ENCODE results near the gene DNAJC8. TPM values are rescaled to one million over a fixed set of nuclear protein-coding genes. Genes with fewer than 3 reads are reported as not detected.

The DNAJC8 gene
- total RNA-seq, 4 donors from 2014 or later: 77.7 to 83.1 (median 79.9) TPM

DNA sequence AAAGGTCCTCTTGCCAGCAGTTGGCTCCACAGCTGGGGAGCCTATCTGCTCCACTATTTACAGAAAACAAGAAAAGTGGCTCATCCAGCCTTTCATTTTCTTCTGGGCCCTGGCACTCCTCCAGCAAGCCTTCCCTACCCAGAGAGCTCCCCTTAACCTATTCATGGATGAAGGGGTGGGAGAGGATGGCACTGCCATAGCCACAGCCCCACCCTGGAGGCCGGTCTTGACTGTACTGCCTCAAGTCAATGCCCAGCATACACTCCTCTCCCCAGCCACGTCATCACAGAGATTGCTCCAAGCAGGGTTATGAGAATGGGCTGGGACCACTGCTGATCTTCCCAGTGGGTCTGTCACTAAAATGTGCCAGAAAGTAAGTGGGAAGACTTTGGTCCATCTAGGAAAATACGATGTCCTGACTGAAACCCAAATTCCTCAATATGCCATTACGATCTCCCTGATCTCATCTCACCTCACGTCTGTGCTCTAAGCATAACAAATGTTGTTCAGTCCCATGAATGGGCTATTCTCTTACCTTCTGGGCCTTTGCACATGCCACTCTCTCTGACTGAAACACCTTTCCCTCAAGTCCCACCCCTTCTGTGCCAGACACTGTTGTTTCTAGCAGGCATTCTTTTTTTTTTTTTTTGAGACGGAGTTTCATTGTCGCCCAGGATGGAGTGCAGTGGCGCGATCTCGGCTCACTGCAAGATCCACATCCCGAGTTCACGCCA is 35.0 kb downstream of the DNAJC8 start:
- no peak for DNase-seq (ENCODE audit: low spot score in 2 of 2)
- Histone ChIP-seq H3K4me1 (no peaks in the 10 kb centered on the region), H3K4me3 (no peak overlapping the region), H3K9me3 (no peaks in the 10 kb centered on the region), H3K27me3 (no peaks in the 10 kb centered on the region), H3K27ac (no peak overlapping the region), H3K36me3 (peaks cover 0 to 60% (median 26%) of the 10 kb centered on the region in 3 donors)
- TF ChIP-seq EP300 (IDR thresholded peaks at IDR 0.05) (no peak), POLR2A (IDR thresholded peaks at IDR 0.05) (no peak)
- TF ChIP-seq, protein P1, sequence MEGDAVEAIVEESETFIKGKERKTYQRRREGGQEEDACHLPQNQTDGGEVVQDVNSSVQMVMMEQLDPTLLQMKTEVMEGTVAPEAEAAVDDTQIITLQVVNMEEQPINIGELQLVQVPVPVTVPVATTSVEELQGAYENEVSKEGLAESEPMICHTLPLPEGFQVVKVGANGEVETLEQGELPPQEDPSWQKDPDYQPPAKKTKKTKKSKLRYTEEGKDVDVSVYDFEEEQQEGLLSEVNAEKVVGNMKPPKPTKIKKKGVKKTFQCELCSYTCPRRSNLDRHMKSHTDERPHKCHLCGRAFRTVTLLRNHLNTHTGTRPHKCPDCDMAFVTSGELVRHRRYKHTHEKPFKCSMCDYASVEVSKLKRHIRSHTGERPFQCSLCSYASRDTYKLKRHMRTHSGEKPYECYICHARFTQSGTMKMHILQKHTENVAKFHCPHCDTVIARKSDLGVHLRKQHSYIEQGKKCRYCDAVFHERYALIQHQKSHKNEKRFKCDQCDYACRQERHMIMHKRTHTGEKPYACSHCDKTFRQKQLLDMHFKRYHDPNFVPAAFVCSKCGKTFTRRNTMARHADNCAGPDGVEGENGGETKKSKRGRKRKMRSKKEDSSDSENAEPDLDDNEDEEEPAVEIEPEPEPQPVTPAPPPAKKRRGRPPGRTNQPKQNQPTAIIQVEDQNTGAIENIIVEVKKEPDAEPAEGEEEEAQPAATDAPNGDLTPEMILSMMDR (IDR thresholded peaks at IDR 0.05): no peak
- WGBS, 2 donors: 86% methylated on average over 12 of the region's 12 CpGs

DNA sequence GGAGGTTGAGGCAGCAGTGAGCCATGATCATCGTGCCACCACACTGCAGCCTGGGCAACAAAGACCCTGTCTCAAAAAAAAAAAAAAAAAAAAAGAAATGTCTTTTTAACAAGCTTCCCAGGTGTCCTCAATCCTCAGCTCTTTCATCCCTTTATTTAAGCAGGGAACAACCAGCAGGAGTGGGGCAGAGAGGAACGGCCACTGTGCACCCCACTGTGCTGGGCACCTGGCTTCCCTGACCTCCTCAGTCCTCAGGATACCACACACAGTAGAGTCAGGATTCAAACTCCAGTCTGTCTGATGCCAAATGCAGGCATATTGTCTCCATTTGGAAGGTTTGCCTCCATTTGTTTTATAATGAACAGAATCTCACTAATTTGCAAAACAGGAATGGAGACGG is 36.5 kb downstream of the DNAJC8 start:
- Histone ChIP-seq H3K9me3 (no peaks in the 10 kb centered on the region), H3K27me3 (no peaks in the 10 kb centered on the region), H3K4me1 (no peaks in the 10 kb centered on the region), H3K36me3 (peaks cover 0 to 45% (median 16%) of the 10 kb centered on the region in 3 donors), H3K27ac (no peak overlapping the region), H3K4me3 (no peak overlapping the region)
- no peak for DNase-seq (ENCODE audit: low spot score in 2 of 2)
- WGBS, 2 donors: 52 to 55% methylated on average over 3 of the region's 3 CpGs
- TF ChIP-seq, protein P1 (IDR thresholded peaks at IDR 0.05): no peak
- no peak for TF ChIP-seq POLR2A (IDR thresholded peaks at IDR 0.05)
- TF ChIP-seq EP300 (IDR thresholded peaks at IDR 0.05): no peak

DNA sequence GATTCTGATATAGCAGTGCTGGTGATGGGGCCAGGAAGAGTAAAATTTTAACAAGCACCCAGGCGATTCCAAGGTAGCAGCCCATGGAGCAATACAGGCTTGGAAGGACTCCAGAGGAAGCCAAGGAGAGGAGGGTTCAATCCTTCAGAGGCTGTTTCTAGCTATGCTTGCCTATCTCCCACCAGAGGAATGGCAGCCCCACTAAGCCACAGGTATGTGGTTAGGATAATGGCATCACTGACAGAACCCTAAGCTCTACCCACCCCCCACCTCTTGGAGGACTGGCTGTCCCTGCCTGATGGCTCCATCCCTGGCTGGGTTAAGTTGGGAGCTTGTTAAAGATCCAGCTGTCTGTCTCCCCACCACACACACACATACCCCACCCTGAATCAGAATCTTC is 37.0 kb downstream of the DNAJC8 start:
- Histone ChIP-seq H3K4me1 (no peaks in the 10 kb centered on the region), H3K36me3 (peaks cover 0 to 39% (median 16%) of the 10 kb centered on the region in 3 donors), H3K27me3 (no peaks in the 10 kb centered on the region), H3K4me3 (no peak overlapping the region), H3K27ac (no peak overlapping the region), H3K9me3 (no peaks in the 10 kb centered on the region)
- 78 to 100% methylated on average over 1 of the region's 1 CpG for WGBS, 2 donors
- TF ChIP-seq EP300 (IDR thresholded peaks at IDR 0.05) (no peak), POLR2A (IDR thresholded peaks at IDR 0.05) (no peak)
- TF ChIP-seq, protein P1 (IDR thresholded peaks at IDR 0.05): no peak
- DNase-seq (ENCODE audit: low spot score in 2 of 2): no peak

DNA sequence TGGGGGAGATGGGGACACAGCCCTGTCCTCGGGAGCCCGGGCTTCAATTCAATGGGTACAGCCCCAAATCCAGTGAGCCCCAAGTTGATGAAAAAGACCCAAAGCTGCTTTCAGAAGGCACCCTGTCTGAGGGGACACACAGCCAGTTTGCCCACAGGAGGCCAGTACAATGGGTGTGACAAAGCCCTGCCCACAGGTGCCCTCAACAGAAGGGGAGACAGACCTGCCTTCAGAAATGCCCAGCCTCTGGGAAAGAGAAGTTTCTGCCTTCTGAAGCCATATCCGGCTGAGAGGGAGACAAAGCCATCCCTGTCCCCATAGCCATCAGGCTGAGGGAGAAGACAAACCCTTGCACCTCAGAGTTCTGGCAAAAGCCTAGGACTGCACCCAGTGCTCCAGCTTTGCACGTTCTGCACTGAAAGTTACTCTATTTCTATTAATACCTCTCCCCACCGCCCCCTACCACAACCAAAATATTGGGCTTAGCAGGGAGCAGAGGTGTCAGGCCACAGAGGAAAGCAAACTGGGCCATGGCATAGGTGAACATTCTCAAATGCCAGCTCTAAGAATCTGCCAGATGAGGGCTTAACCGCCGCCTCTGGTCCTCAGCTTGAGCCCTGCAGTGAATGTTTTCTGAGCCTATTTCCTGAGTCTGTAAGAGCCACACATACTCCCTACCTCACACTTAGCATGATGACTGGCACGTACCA is 38.3 kb downstream of the DNAJC8 start:
- Histone ChIP-seq H3K4me1 (no peaks in the 10 kb centered on the region), H3K36me3 (peaks cover 0 to 26% (median 8%) of the 10 kb centered on the region in 3 donors), H3K27me3 (no peaks in the 10 kb centered on the region), H3K27ac (no peak overlapping the region), H3K4me3 (no peak overlapping the region), H3K9me3 (no peaks in the 10 kb centered on the region)
- 78 to 80% methylated on average over 8 of the region's 8 CpGs for WGBS, 2 donors
- no peak for DNase-seq (ENCODE audit: low spot score in 2 of 2)
- TF ChIP-seq EP300 (IDR thresholded peaks at IDR 0.05): no peak
- TF ChIP-seq POLR2A (IDR thresholded peaks at IDR 0.05): no peak

DNA sequence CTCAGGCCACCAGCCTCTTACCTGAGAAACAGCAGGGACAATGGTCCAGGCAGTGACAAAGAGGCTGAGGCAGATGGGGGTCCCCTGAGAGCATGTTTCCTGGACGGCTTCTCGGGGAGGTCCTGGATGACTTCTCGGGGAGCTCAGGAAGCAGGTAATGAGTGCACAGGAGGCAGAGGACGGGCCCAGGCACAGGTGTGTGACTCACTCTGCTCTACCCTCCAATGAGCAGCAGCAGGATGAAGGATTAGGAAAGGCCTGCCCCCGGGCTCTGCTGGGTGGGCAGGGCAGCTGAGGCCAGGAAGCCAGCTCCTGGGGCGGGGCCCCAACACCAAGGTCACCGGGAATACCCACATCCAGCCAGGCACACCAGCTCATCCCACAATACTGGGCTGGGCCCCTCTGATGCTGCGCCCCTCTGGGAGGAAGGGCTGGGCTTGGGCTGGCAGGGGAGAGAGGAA is 39.1 kb downstream of the DNAJC8 start:
- H3K27ac ChIP-seq: no peak overlapping the region
- DNase-seq (ENCODE audit: low spot score in 2 of 2): no peak
- TF ChIP-seq EP300 (IDR thresholded peaks at IDR 0.05) (no peak), POLR2A (IDR thresholded peaks at IDR 0.05) (no peak)
- TF ChIP-seq, protein P1 (IDR thresholded peaks at IDR 0.05): no peak

More for the DNA sequence above, 39.1 kb downstream of the DNAJC8 start:
- no peak overlapping the region for H3K4me3 ChIP-seq
- 70 to 78% methylated on average over 8 of the region's 8 CpGs for WGBS, 2 donors
- H3K9me3 ChIP-seq: no peaks in the 10 kb centered on the region
- no peaks in the 10 kb centered on the region for H3K4me1 ChIP-seq
- no peaks in the 10 kb centered on the region for H3K27me3 ChIP-seq
- H3K36me3 ChIP-seq: peaks cover 0 to 19% (median 3%) of the 10 kb centered on the region in 3 donors

Measured in tibial nerve (tissue), 4 donors.